IMR-90 (cell line): ENCODE results near the gene TFPI. TPM values are rescaled to one million over a fixed set of nuclear protein-coding genes. Genes with fewer than 3 reads are reported as not detected.

Experiments
- ATAC-seq: fragments of 200-7000 bp; cut with Tn5 transposase; 2 replicates; pipeline ENCODE4 v1.9.1; 2020; ENCODE audit warnings: low read depth, mild to moderate bottlenecking, moderate library complexity
- BruUV-seq: library from RNA; stranded (reverse); fragments of 400-500 nt; replicated peaks from 2 replicates; lab custom pipeline; 2021; lab: Mats Ljungman, UMichigan
- CTCF ChIA-PET: fragments of 300-600 bp; formaldehyde crosslinking; extraction: SDS; loops from one replicate; lab custom pipeline; 2021; ENCODE audit warnings: antibody characterized with exemption; lab: Yijun Ruan, JAX
- POLR2A ChIA-PET: fragments of 300-600 bp; sonication (Branson Sonifier 250); formaldehyde crosslinking; loops from one replicate; lab custom pipeline; 2022; ENCODE audit warnings: antibody characterized with exemption; ENCODE audit not compliant: unreplicated experiment; lab: Charles Lee
- DNase-seq: peaks from one replicate; pipeline ENCODE4 v3.0.0; 2013
- H2AFZ ChIP-seq: replicated peaks from 2 replicates; pipeline ENCODE3; 2013; ENCODE audit warnings: low read length, mild to moderate bottlenecking; ENCODE audit not compliant: poor library complexity
- H2AK5ac ChIP-seq: 2 replicates; pipeline ENCODE4 v1.6.1; 2013; ENCODE audit warnings: low read depth, low read length, inconsistent platforms
- H2AK9ac ChIP-seq: replicated peaks from 2 replicates; pipeline ENCODE3; 2013; ENCODE audit warnings: mild to moderate bottlenecking, low read depth, low read length, moderate library complexity; ENCODE audit not compliant: poor library complexity
- H2BK120ac ChIP-seq: 2 replicates; pipeline ENCODE4 v1.6.1; 2013; ENCODE audit warnings: low read depth, low read length, inconsistent platforms
- H2BK15ac ChIP-seq: 3 replicates; pipeline ENCODE4 v1.6.1; 2013; ENCODE audit warnings: low read depth, low read length, inconsistent platforms
- H2BK20ac ChIP-seq: 2 replicates; pipeline ENCODE4 v1.6.1; 2013; ENCODE audit warnings: low read depth, mild to moderate bottlenecking, inconsistent platforms, low read length, moderate library complexity
- H2BK5ac ChIP-seq: 2 replicates; pipeline ENCODE4 v1.6.1; 2013; ENCODE audit warnings: mild to moderate bottlenecking, low read depth, low read length, inconsistent platforms; ENCODE audit not compliant: poor library complexity, severe bottlenecking
- H3K14ac ChIP-seq: replicated peaks from 2 replicates; pipeline ENCODE4 v1.6.1; 2013; ENCODE audit warnings: low read depth, low read length, inconsistent platforms
- H3K18ac ChIP-seq: 2 replicates; pipeline ENCODE4 v1.6.1; 2013; ENCODE audit warnings: low read depth, low read length, control low read depth
- H3K23ac ChIP-seq: 2 replicates; pipeline ENCODE4 v1.6.1; 2013; ENCODE audit warnings: low read depth, low read length, inconsistent platforms
- H3K27ac ChIP-seq: 2 replicates; pipeline ENCODE4 v1.5.1; 2013; ENCODE audit warnings: mild to moderate bottlenecking, control low read depth, low read length; ENCODE audit not compliant: insufficient read depth
- H3K27me3 ChIP-seq: 2 replicates; pipeline ENCODE4 v1.6.1; 2013; ENCODE audit warnings: low read length; ENCODE audit not compliant: control insufficient read depth, insufficient read depth
- H3K36me3 ChIP-seq: 2 replicates; pipeline ENCODE4 v1.6.1; 2013; ENCODE audit warnings: low read length, mixed read lengths; ENCODE audit not compliant: control insufficient read depth, insufficient read depth
- H3K4ac ChIP-seq: 2 replicates; pipeline ENCODE4 v1.6.1; 2013; ENCODE audit warnings: low read depth, low read length, inconsistent platforms
- H3K4me1 ChIP-seq: 2 replicates; pipeline ENCODE4 v1.6.1; 2013; ENCODE audit warnings: low read length, mixed read lengths; ENCODE audit not compliant: control insufficient read depth, insufficient read depth
- H3K4me2 ChIP-seq: 2 replicates; pipeline ENCODE4 v1.6.1; 2013; ENCODE audit warnings: low read depth, mild to moderate bottlenecking, control low read depth, low read length, moderate library complexity
- H3K4me3 ChIP-seq: 2 replicates; pipeline ENCODE4 v1.5.1; 2013; ENCODE audit warnings: low read depth, mild to moderate bottlenecking, control low read depth, low read length, moderate library complexity; ENCODE audit not compliant: insufficient read depth
- H3K56ac ChIP-seq: 2 replicates; pipeline ENCODE4 v1.6.1; 2013; ENCODE audit warnings: low read length, inconsistent platforms; ENCODE audit not compliant: insufficient read depth; ENCODE audit errors: extremely low read depth
- H3K79me1 ChIP-seq, 2 experiments: 2 replicates each; pipeline ENCODE4 v1.6.1; 2013; ENCODE audit warnings: low read length in 2 of 2, inconsistent platforms in 1 of 2, low read depth in 1 of 2
- H3K9ac ChIP-seq: 2 replicates; pipeline ENCODE4 v1.6.1; 2013; ENCODE audit warnings: low read depth, low read length, control low read depth
- H3K9me1 ChIP-seq: 2 replicates; pipeline ENCODE4 v1.6.1; 2013; ENCODE audit warnings: low read length, inconsistent platforms; ENCODE audit not compliant: insufficient read depth
- H3K9me3 ChIP-seq: 2 replicates; pipeline ENCODE4 v1.6.1; 2013; ENCODE audit warnings: low read length; ENCODE audit not compliant: control insufficient read depth, insufficient read depth
- H4K20me1 ChIP-seq: 2 replicates; pipeline ENCODE4 v1.6.1; 2013; ENCODE audit warnings: low read length, inconsistent platforms; ENCODE audit not compliant: insufficient read depth
- H4K5ac ChIP-seq: 2 replicates; pipeline ENCODE4 v1.6.1; 2013; ENCODE audit warnings: mild to moderate bottlenecking, low read depth, low read length, control low read depth
- H4K8ac ChIP-seq, 2 experiments: 2 replicates each; pipeline ENCODE4 v1.6.1; 2013; ENCODE audit warnings: low read depth in 2 of 2, low read length in 2 of 2, control low read depth in 1 of 2, inconsistent platforms in 1 of 2
- H4K91ac ChIP-seq: 2 replicates; pipeline ENCODE4 v1.6.1; 2013; ENCODE audit warnings: low read depth, low read length, inconsistent platforms; ENCODE audit not compliant: insufficient read depth
- BHLHE40 ChIP-seq: fragments of 150-350 bp; IDR thresholded peaks from 2 replicates; pipeline ENCODE4 v1.6.1; 2016; ENCODE audit warnings: mild to moderate bottlenecking, low read depth, low read length
- CEBPB ChIP-seq: IDR thresholded peaks from 2 replicates; pipeline ENCODE4 v1.6.1; 2012; ENCODE audit warnings: low read depth, low read length, improper control_type of control experiment
- CHD1 ChIP-seq: IDR thresholded peaks from 2 replicates; pipeline ENCODE4 v1.6.1; 2012; ENCODE audit warnings: low read depth, low read length, improper control_type of control experiment
- CTCF ChIP-seq: conservative IDR thresholded peaks from 2 replicates; pipeline ENCODE4 v1.5.1; 2012; ENCODE audit warnings: mild to moderate bottlenecking, low read depth, low read length, improper control_type of control experiment
- FOS ChIP-seq: fragments of 150-350 bp; IDR thresholded peaks from 2 replicates; pipeline ENCODE4 v1.6.1; 2016; ENCODE audit warnings: low read depth, low read length
- MAFK ChIP-seq: IDR thresholded peaks from 2 replicates; pipeline ENCODE4 v1.6.1; 2012; ENCODE audit warnings: low read depth, low read length, improper control_type of control experiment
- MAZ ChIP-seq: IDR thresholded peaks from 2 replicates; pipeline ENCODE4 v1.6.1; 2012; ENCODE audit warnings: low read depth, mild to moderate bottlenecking, low read length, improper control_type of control experiment, moderate library complexity, borderline replicate concordance
- MXI1 ChIP-seq: IDR thresholded peaks from 2 replicates; pipeline ENCODE4 v1.6.1; 2012; ENCODE audit warnings: low read depth, mild to moderate bottlenecking, low read length, moderate library complexity, borderline replicate concordance
- NFE2L2 ChIP-seq: fragments of 150-350 bp; IDR thresholded peaks from 2 replicates; pipeline ENCODE4 v1.6.1; 2016; ENCODE audit warnings: low read depth, mild to moderate bottlenecking, low read length
- POLR2A ChIP-seq: IDR thresholded peaks from 2 replicates; pipeline ENCODE4 v1.6.1; 2012; ENCODE audit warnings: mild to moderate bottlenecking, low read depth, low read length
- RAD21 ChIP-seq: IDR thresholded peaks from 2 replicates; pipeline ENCODE4 v1.6.1; 2012; ENCODE audit warnings: low read length, improper control_type of control experiment
- RCOR1 ChIP-seq: IDR thresholded peaks from 2 replicates; pipeline ENCODE4 v1.6.1; 2012; ENCODE audit warnings: mild to moderate bottlenecking, low read length, improper control_type of control experiment; ENCODE audit not compliant: insufficient replicate concordance
- RFX5 ChIP-seq: IDR thresholded peaks from 2 replicates; pipeline ENCODE4 v1.8.0; 2012; ENCODE audit warnings: low read depth, mild to moderate bottlenecking, low read length, moderate library complexity
- SMC3 ChIP-seq: fragments of 150-350 bp; IDR thresholded peaks from 2 replicates; pipeline ENCODE4 v1.6.1; 2016; ENCODE audit warnings: low read depth, mild to moderate bottlenecking, antibody characterized with exemption, low read length, moderate library complexity
- WGBS, 2 experiments: methylation state at CpG; one replicate each; pipeline versions ENCODE4 v1.1.5 to v1.1.7; 2013; ENCODE audit warnings: missing lambda C conversion rate in 2 of 2; ENCODE audit not compliant: insufficient read length in 1 of 2; ENCODE audit errors: extremely low coverage in 2 of 2; 5-methylcytosine and 5-hydroxymethylcytosine counted together
- dilution Hi-C: fragments of 300-500 bp; cut with HindIII; formaldehyde crosslinking; loops from one replicate; pipeline ENCODE4 v1.14.3; 2018; ENCODE audit warnings: low sequenced_read_pairs; ENCODE audit not compliant: unreplicated experiment
- in situ Hi-C: fragments of 300-500 bp; cut with MboI; formaldehyde crosslinking; loops from 3 replicates; pipeline ENCODE4 v1.14.3; 2019; ENCODE audit warnings: low sequenced_read_pairs, inconsistent platforms, mixed read lengths
- intact Hi-C: fragments of 100-400 bp; cut with micrococcal nuclease; formaldehyde crosslinking; loops from 2 replicates; pipeline ENCODE4 v1.10.0; 2022
- polyA plus RNA-seq, 3 experiments: library from polyadenylated mRNA; depleted of rRNA; stranded (reverse); fragments of >200 nt; gene quantifications; 2 replicates each; pipeline ENCODE4 v1.2.3, GENCODE V29; 2012; ENCODE audit warnings: low replicate concordance in 1 of 3
- total RNA-seq: library from RNA; depleted of rRNA; stranded (reverse); fragments of >200 nt; gene quantifications from 2 replicates; pipeline ENCODE4 v1.2.3, GENCODE V29; 2012
- TF ChIP-seq, protein P1 (sequence below): fragments of 150-350 bp; IDR thresholded peaks from 2 replicates; pipeline ENCODE4 v1.6.1; 2017; ENCODE audit warnings: mild to moderate bottlenecking, antibody characterized with exemption, low read length, low read depth
- TF ChIP-seq, protein P2 (sequence below): fragments of 150-350 bp; IDR thresholded peaks from 2 replicates; pipeline ENCODE4 v1.6.1; 2016; ENCODE audit warnings: low read depth, mild to moderate bottlenecking, low read length, moderate library complexity, borderline replicate concordance

Gene TFPI
- total and polyA plus RNA-seq, 2 of the 4 experiments (the other 2 are of a cell fraction): 33.9 to 83.0 TPM

GRCh38 chr2:187481543-187481942, 72.7 kb downstream of the TFPI start:
- H3K36me3 ChIP-seq: peaks cover 19% of the 10 kb centered on the region
- peaks cover 0 to 4% of the 10 kb centered on the region in 2 experiments; a peak in 1 of 4 replicates for H3K79me1 ChIP-seq

More at GRCh38 chr2:187481543-187481942, 72.7 kb downstream of the TFPI start:
- Histone ChIP-seq H3K9me3 (no peaks in the 10 kb centered on the region), H3K27me3 (no peaks in the 10 kb centered on the region), H2BK120ac (no peak overlapping the region), H4K91ac (no peak overlapping the region), H3K4me3 (no peak overlapping the region), H3K23ac (no peak overlapping the region), H3K9ac (no peak overlapping the region), H2AK9ac (no peak overlapping the region), H3K14ac (no peak overlapping the region), H4K8ac (no peak overlapping the region), H3K18ac (no peak overlapping the region), H3K56ac (no peak overlapping the region), H4K5ac (no peak overlapping the region), H3K4me2 (no peak overlapping the region), H2AK5ac (no peak overlapping the region), H3K27ac (no peak overlapping the region), H3K4ac (no peak overlapping the region), H3K4me1 (no peaks in the 10 kb centered on the region), H3K9me1 (no peaks in the 10 kb centered on the region), H2BK20ac (no peak overlapping the region), H2AFZ (no peak overlapping the region), H4K20me1 (no peaks in the 10 kb centered on the region), H2BK5ac (no peak overlapping the region), H2BK15ac (no peak overlapping the region)
- in situ Hi-C loops: no loop called here
- intact Hi-C loops: no loop called here
- no TSS peak for BruUV-seq
- no CpG with 5 or more reads among the region's 3 CpGs for WGBS, 2 experiments
- CTCF ChIA-PET: no interaction called here
- ATAC-seq (no peak), DNase-seq (no peak)
- dilution Hi-C loops: no loop called here
- POLR2A ChIA-PET: no interaction called here
- no peak for TF ChIP-seq CTCF
- no peak for TF ChIP-seq FOS
- TF ChIP-seq NFE2L2: no peak
- TF ChIP-seq MXI1: no peak
- TF ChIP-seq MAZ: no peak
- no peak for TF ChIP-seq MAFK
- TF ChIP-seq RAD21: no peak
- TF ChIP-seq, protein P1, sequence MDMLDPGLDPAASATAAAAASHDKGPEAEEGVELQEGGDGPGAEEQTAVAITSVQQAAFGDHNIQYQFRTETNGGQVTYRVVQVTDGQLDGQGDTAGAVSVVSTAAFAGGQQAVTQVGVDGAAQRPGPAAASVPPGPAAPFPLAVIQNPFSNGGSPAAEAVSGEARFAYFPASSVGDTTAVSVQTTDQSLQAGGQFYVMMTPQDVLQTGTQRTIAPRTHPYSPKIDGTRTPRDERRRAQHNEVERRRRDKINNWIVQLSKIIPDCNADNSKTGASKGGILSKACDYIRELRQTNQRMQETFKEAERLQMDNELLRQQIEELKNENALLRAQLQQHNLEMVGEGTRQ: no peak
- TF ChIP-seq CHD1: no peak
- TF ChIP-seq RCOR1: no peak
- TF ChIP-seq BHLHE40: no peak
- TF ChIP-seq CEBPB: no peak
- TF ChIP-seq RFX5: no peak
- no peak for TF ChIP-seq SMC3
- TF ChIP-seq POLR2A: no peak
- TF ChIP-seq, protein P2, sequence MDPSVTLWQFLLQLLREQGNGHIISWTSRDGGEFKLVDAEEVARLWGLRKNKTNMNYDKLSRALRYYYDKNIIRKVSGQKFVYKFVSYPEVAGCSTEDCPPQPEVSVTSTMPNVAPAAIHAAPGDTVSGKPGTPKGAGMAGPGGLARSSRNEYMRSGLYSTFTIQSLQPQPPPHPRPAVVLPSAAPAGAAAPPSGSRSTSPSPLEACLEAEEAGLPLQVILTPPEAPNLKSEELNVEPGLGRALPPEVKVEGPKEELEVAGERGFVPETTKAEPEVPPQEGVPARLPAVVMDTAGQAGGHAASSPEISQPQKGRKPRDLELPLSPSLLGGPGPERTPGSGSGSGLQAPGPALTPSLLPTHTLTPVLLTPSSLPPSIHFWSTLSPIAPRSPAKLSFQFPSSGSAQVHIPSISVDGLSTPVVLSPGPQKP: no peak
